ENCODE measurements around the gene RBM8A. TPM values are rescaled to one million over a fixed set of nuclear protein-coding genes. Genes with fewer than 3 reads are reported as not detected.

RBM8A gene
- total RNA-seq, 1 experiment from 2014 or later: 482 TPM

GRCh38 chr1:145957443-145958319 lies 30.4 kb upstream of the RBM8A start, which contains the start of gene LIX1L:
Gene LIX1L, minus strand, starts transcription at chr1:145958017. Its CDS starts 90 bp downstream, at chr1:145957927.
- peak; percentile 99 for DNase-seq
- TF ChIP-seq EZH2phosphoT487 (IDR thresholded peaks at IDR 0.05; ENCODE audit: borderline replicate concordance, low read length) (no peak), EZH2 (IDR thresholded peaks at IDR 0.05; ENCODE audit: low read length, unreplicated experiment) (no peak), CTCF (conservative IDR thresholded peaks at IDR 0.05; ENCODE audit: low read depth, low read length) (no peak)
- POLR2A ChIA-PET (ENCODE audit: unreplicated experiment): interaction anchor here (0.5 to 1.6 kb wide), 5 partner anchors 18 to 99 kb away, joined by 4 to 12 read pairs (median 5); partner anchors contain the start of genes PEX11B, PIAS3 and RBM8A

GRCh38 chr1:145956781-145957442 lies 29.6 kb upstream of the RBM8A start:
- H3K9ac ChIP-seq (ENCODE audit: low read length): peak overlapping the region; percentile 50
- H3K9me3 ChIP-seq (ENCODE audit: low read length): no peaks in the 10 kb centered on the region
- ChIA-PET CTCF (interaction anchor here (1.8 kb wide), 1 partner anchor 65 kb away, joined by 5 read pairs; no protein-coding TSS in a partner anchor), POLR2A (ENCODE audit: unreplicated experiment) (interaction anchor here (0.6 to 1.6 kb wide), 2 partner anchors 30 to 38 kb away, joined by 4 to 12 read pairs; partner anchors contain the start of genes PEX11B and RBM8A)
- H3F3A ChIP-seq (ENCODE audit: low read length, unreplicated experiment): no peaks in the 10 kb centered on the region
- 0 out of 2 replicates have a peak overlapping the region, but pooled peaks have one; percentile 1 for H3K27ac ChIP-seq (ENCODE audit: low read length)
- H3K4me1 ChIP-seq (ENCODE audit: insufficient read depth, low read length): peaks cover 38% of the 10 kb centered on the region
- DNase-seq (no peak), ATAC-seq (no peak; the same call in 1 of the 2 replicates)
- TF ChIP-seq EZH2 (IDR thresholded peaks at IDR 0.05; ENCODE audit: low read length, unreplicated experiment) (no peak), CTCF (conservative IDR thresholded peaks at IDR 0.05; ENCODE audit: low read depth, low read length) (no peak), EZH2phosphoT487 (IDR thresholded peaks at IDR 0.05; ENCODE audit: borderline replicate concordance, low read length) (no peak)
- H2AFZ ChIP-seq (ENCODE audit: low read length): peak overlapping the region; percentile 83
- peak overlapping the region; percentile 84 for H3K4me2 ChIP-seq (ENCODE audit: low read length)
- H3K36me3 ChIP-seq (ENCODE audit: low read depth, low read length): no peaks in the 10 kb centered on the region
- no peaks in the 10 kb centered on the region for H3K27me3 ChIP-seq (ENCODE audit: low read length)
- intact Hi-C loops (cut with micrococcal nuclease): loop anchor here (1.0 to 5.0 kb wide), 3 partner anchors 30 to 98 kb away; partner anchors contain the start of genes PEX11B, PIAS3 and RBM8A
- H3K4me3 ChIP-seq (ENCODE audit: low read length): peak overlapping the region; percentile 76
- H3K9me2 ChIP-seq (replicated peaks; ENCODE audit: low read length): no peaks in the 10 kb centered on the region
- H3K79me2 ChIP-seq (ENCODE audit: low read length): peaks cover 24% of the 10 kb centered on the region
- no peaks in the 10 kb centered on the region for H4K20me1 ChIP-seq (ENCODE audit: low read length)
- TSS peak; percentile 42 for BruUV-seq (replicated peaks)

More at GRCh38 chr1:145957443-145958319, 30.4 kb upstream of the RBM8A start, which contains the start of gene LIX1L:
- Histone ChIP-seq H4K20me1 (ENCODE audit: low read length) (no peaks in the 10 kb centered on the region), H3K4me2 (ENCODE audit: low read length) (peak within 1 kb of the TSS; percentile 84), H3K36me3 (ENCODE audit: low read depth, low read length) (no peaks in the 10 kb centered on the region), H3K79me2 (ENCODE audit: low read length) (peaks cover 24% of the 10 kb centered on the region), H3K9ac (ENCODE audit: low read length) (peak within 1 kb of the TSS; percentile 50), H2AFZ (ENCODE audit: low read length) (peak within 1 kb of the TSS; percentile 83), H3F3A (ENCODE audit: low read length, unreplicated experiment) (no peaks in the 10 kb centered on the region), H3K9me3 (ENCODE audit: low read length) (no peaks in the 10 kb centered on the region), H3K9me2 (replicated peaks; ENCODE audit: low read length) (no peaks in the 10 kb centered on the region), H3K4me3 (ENCODE audit: low read length) (peak within 1 kb of the TSS; percentile 76), H3K27me3 (ENCODE audit: low read length) (no peaks in the 10 kb centered on the region), H3K27ac (ENCODE audit: low read length) (0 out of 2 replicates have a peak within 1 kb of the TSS, but pooled peaks have one; percentile 1), H3K4me1 (ENCODE audit: insufficient read depth, low read length) (peaks cover 43% of the 10 kb centered on the region)
- peak; percentile 81 for ATAC-seq
- no TSS peak for BruUV-seq (replicated peaks)
- CTCF ChIA-PET: interaction anchor here (0.6 to 1.8 kb wide), 8 partner anchors 20 to 181 kb away, joined by 3 to 10 read pairs (median 4); partner anchors contain the start of genes NUDT17 and RBM8A
- intact Hi-C loops (cut with micrococcal nuclease): loop anchor here (1.0 to 5.0 kb wide), 5 partner anchors 17 to 99 kb away; partner anchors contain the start of genes PEX11B, PIAS3 and RBM8A

Measured in PC-3 (cell line).